Activated CD8-positive, alpha-beta memory T cell treated with anti-CD3 and anti-CD28 coated beads for 36 hours (primary cell): ENCODE data around the gene GLYATL1. TPM values are rescaled to one million over a fixed set of nuclear protein-coding genes. Genes with fewer than 3 reads are reported as not detected.

ENCODE experiments used
- CTCF ChIA-PET: fragments of 350-600 bp; sonication (Branson Sonifier 250); formaldehyde crosslinking; loops from one replicate; lab custom pipeline; 2021; ENCODE audit warnings: antibody characterized with exemption; lab: Charles Lee
- POLR2A ChIA-PET: fragments of 350-600 bp; sonication (Branson Sonifier 250); formaldehyde crosslinking; loops from one replicate; lab custom pipeline; 2021; ENCODE audit warnings: antibody characterized with exemption; lab: Charles Lee
- total RNA-seq, 2 experiments: library from RNA; stranded (reverse); gene quantifications; one replicate each; pipeline ENCODE4 v1.2.3, GENCODE V29; 2021

Gene GLYATL1
- total RNA-seq, 2 experiments from 2014 or later = not detected

DNA sequence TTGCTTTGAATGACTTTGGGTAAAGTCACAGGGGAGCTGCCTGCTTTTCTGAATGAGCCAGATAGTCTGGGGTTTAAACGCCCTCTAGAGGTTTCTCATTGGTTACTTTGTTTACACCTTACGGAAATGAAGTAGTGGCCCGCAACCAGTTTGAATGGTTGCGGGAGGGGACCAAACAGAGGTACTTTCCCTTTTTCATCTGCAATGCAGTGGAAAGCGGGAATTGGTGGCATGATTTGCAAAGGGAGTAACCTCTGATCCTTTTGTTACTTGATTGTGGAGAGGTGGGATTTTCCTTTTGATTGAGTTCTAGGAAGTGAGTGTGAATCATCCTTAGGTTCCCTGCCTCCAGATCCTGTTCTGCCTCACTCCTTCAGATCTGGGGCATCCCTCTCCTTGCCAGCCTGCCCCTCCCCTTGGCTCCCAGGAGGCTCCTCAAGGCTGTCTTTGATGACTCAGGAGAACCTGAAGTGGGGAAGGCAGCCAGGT, 15.9 kb upstream of the GLYATL1 start:
- ChIA-PET POLR2A (no interaction called here), CTCF (interaction anchor here (0.7 kb wide), 1 partner anchor 346 kb away, joined by 3 read pairs; no protein-coding TSS in a partner anchor)

DNA sequence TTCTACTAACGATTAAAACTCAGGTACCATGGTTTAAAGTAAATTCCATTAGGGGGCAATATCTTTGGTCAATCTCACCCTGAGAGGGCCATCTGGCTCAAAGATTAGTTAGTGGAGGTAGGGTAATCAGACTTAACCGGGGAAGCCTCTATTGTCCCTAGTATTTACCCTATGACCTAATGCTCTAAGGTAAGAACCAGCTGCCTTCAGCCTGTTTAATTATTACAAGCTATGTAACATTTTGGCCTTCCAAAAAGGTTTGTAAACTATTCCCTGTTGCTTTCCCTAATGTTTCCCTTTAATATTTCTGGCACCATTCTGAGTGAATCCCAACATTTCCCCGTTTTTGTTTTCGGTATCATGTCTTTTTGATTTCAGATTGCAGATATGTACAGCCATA, 15.1 kb upstream of the GLYATL1 start:
- ChIA-PET POLR2A (no interaction called here), CTCF (no interaction called here)

DNA sequence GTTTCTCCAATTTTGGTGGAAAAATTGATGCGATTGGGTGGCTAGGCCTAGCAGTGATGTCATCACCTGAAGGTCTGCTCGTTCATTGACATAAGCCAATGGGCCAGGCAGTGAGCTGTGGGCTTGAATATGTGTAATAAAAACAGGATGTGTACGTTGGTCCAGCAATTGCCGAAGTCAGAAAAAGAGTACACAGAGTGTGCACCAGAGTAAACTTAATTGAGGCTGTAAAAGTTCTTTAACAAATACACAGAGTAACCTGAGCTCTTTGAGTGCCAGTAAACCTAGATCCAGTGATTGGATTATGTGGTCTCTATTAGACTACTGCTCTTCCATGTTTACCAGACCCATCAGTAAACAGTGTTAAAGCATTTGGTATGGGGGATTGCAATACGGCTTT, 13.0 kb upstream of the GLYATL1 start:
- POLR2A ChIA-PET = no interaction called here
- CTCF ChIA-PET = no interaction called here

DNA sequence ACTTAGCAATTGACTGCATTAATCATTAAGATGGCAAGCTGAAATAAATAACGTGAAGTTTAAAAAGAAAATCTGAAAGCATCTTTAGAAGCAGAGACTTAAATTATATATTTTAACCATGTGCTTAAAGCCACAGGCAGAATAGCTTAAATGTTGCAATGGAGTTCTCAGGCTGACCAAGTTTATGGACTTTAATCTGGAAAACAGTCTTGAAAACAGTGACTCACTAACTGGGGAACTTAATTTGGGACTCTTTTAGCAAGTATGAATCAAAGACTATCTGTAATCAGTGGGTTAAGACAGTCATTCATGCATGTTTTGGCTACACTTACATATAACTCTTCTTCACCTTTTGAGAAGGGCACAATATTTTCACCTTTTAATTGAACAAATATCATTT, 12.6 kb upstream of the GLYATL1 start:
- POLR2A ChIA-PET = no interaction called here
- CTCF ChIA-PET = no interaction called here

- ChIA-PET CTCF (no interaction called here), POLR2A (no interaction called here)
Measured at GRCh38 chr11:58927393-58928106, 11.7 kb upstream of the GLYATL1 start.

DNA sequence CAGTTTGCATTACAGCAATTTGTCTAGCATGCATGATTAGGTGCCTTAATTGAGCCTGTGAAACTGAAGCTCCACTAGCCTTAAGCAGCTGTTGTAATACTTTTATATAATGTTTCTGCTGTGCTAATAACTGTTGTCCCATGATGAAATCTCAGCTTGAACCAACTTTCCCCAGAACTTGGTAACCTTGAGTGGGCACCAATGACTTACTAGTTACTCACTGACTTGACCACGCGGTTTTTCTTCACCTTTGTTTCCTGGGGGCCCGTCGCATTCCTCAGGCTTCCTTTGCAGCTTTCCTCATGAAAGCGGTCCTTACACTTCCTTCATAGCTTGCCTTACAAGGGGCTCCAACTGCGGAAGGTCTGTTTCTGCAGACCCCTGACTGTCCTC, 11.2 kb upstream of the GLYATL1 start:
- ChIA-PET CTCF (no interaction called here), POLR2A (no interaction called here)

DNA sequence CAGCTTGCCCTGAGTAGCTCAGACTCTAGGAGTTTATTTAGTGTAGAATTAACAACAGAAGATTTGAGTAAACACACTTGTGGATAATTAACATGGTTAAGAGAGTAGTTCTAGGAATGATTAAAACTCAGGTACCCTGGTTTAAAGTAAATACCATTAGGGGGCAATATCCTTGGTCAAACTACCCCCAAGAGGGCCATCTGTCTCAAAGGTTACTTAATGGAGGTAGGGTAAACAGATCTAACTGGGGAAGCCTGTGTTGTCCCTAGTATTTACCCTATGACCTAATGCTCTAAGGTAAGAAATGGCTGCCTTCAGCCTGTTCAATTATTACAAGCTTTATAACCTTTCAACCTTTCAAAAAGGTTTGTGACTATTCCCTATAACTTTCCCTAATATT, 10.6 kb upstream of the GLYATL1 start:
- ChIA-PET CTCF (no interaction called here), POLR2A (no interaction called here)

DNA sequence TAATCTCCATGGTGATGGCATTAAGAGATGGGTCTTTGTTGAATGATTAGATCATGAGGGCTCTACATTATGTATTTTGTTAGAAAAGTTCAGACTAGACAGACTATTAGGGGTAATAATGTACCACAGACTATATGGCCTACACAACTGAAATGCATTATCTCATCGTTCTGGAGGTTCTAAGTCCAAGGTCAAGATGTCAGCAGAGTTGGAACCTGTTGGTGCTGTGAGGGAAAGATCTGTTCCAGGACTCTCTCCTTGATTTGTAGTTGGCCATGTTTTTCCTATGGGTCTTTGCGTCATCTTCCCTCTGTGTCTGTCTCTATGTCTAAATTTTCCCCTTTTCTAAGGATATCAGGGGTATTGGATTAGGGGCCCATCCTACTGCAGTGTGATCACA, 8.4 kb upstream of the GLYATL1 start:
- ChIA-PET CTCF (no interaction called here), POLR2A (no interaction called here)

GRCh38 chr11:58933661-58934060, 5.6 kb upstream of the GLYATL1 start:
- CTCF ChIA-PET = no interaction called here
- POLR2A ChIA-PET = no interaction called here

- POLR2A ChIA-PET = no interaction called here
- CTCF ChIA-PET = no interaction called here
Measured at GRCh38 chr11:58934945-58935513, 4.3 kb upstream of the GLYATL1 start.

GRCh38 chr11:58938398-58938797, 890 bp upstream of the GLYATL1 start:
- ChIA-PET CTCF (no interaction called here), POLR2A (no interaction called here)

GRCh38 chr11:58940028-58940427, 740 bp downstream of the GLYATL1 start:
- CTCF ChIA-PET = no interaction called here
- POLR2A ChIA-PET = no interaction called here

- CTCF ChIA-PET = no interaction called here
- POLR2A ChIA-PET = no interaction called here
Measured at GRCh38 chr11:58941838-58942237, 2.5 kb downstream of the GLYATL1 start.

DNA sequence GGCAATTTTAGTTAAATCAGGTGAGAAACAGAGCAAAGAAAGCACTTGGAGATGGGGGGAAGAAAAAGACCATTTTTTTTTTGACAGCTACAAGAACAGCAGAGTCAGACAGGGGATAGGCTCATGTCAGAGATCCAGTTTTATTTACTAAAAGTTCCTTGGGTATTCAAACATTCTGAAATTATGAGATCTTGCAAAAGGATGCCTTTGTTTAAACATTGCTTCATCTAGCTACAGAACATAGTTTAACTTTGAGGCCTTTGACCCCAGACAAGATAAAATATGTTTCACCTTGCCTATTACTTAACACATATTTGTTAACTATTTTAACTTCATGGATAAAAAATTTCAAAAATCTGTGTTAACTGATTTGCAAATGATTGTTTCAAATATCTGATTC, 6.4 kb downstream of the GLYATL1 start:
- ChIA-PET POLR2A (no interaction called here), CTCF (no interaction called here)

DNA sequence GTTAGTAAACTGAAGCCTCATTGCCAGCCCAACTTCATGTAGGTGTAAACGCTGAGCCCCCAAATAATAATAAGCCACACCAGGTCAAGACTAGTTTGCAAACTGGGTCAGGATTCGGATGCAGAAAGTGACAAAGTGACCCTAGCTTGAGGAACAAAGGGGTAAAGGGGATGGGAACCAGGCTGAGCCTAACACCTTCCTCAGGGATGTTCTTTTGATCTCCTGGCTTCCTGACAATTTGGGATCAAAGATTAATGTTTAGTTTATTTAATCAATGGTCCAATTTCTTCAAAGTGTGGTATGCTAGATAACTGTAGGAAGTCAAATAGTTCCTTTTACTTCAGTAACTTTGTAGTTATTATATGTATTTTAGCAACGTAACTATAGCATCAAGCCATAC, 9.9 kb downstream of the GLYATL1 start:
- POLR2A ChIA-PET = no interaction called here

GRCh38 chr11:58957922-58958321, 18.6 kb downstream of the GLYATL1 start:
- CTCF ChIA-PET = interaction anchor here (1.3 to 1.7 kb wide), 2 partner anchors 11 to 100 kb away, joined by 3 to 5 read pairs; no protein-coding TSS in a partner anchor
- POLR2A ChIA-PET = no interaction called here

More for the DNA sequence above, 9.9 kb downstream of the GLYATL1 start:
- CTCF ChIA-PET = no interaction called here

DNA sequence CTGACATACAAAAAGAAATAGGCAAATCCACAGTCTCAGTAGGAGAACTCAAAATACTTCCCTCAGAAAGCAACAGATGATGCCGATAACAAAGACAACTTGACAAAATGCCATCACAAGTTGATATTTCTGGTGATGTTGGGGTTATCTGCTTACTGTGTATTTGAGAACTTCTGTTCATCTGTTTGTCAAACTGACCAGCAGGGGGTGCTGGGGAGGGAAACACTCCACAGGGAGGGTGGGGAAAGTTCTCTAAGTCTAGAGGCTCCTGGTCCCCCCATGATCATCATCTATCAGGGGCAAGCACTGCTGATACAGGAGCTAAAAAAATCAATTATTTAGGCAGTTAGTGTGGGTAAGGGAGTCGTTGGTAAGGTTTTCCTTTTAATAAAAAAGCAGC, 19.2 kb downstream of the GLYATL1 start:
- ChIA-PET CTCF (interaction anchor here (1.3 to 1.7 kb wide), 2 partner anchors 10 to 100 kb away, joined by 3 to 5 read pairs; no protein-coding TSS in a partner anchor), POLR2A (no interaction called here)

DNA sequence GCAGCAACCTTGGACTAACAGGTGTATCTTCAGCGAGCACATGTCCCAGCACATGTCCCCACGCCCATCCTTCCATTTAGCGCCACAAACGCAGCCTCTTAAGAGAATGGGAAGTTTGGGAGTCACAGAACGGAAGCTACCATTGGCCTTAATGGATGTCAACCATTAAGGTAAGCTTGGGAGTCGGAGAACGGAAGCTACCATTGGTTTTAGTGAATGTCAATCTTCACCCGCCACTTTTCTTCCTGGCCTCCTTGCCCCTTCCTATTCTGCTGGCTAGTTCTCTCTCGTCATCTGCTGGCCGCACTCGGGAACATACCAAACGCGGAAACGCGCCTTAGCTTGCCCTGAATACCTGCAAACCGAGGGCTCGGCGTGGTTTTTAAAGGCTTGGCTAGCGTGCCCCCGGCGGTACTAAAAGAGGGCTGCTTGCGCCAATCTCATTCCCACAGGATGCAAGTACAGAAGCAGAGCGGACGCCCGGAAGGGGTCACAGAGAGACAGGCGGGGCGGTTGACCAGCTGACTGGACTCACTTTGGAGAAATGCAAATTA, 24.3 kb downstream of the GLYATL1 start:
- CTCF ChIA-PET = no interaction called here
- POLR2A ChIA-PET = no interaction called here

DNA sequence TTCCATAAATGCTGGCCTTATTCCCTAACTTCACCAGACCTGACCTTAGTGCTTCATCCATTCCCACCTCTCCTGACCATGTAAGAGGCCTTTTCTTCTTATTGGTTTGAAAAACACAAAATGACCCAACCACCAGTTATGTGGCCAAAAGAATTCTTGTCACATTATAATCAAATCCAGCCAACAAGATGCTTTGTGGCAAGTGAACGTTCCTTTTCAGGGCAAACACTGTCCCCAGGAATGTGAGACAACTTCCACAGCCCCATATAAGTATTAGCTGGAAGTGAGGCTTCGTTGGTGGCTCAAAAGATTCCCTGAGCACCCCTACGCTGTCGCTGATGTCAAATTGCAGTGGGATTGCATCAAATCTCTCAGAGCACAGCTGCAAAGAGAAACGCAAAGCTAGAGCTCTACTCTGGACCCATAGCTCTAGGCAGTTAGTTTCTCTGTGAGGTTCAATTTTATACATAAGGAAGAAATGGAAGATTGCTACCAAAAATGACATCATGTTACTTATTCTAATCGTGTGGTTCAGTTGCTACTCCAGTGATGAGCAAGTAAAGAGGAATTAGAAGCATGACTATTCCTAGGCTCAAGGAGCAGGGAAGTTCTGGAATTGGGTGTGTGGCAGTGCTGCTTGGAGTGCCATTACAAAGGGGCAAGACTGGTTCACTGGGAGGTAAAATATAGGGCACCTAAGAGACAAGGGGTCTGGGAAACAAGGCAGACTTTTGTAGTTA, 26.1 kb downstream of the GLYATL1 start:
- CTCF ChIA-PET = no interaction called here
- POLR2A ChIA-PET = no interaction called here

DNA sequence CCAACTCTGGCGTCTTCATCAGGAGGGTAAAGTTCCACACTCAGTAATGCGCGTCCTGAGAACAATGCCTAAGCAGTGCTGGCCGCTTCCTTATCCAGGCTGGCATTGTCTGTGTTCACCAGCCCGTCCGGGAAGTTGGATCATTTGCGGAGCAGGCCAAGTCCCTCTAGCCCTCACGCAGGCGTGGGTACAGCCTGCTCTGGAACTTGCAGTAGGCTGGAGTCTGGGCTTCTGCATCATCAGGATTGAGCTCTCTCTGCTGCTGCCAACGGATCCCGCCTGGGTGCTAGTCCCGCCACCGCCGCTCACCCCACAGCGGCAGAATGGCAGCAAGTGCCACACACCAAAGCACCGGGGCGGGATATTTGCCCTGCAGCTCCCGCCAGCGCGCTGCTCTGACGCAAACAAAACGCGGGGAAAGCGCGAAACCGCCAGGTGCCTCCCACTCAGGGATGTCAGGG, 29.0 kb downstream of the GLYATL1 start:
- ChIA-PET CTCF (no interaction called here), POLR2A (no interaction called here)
